Activated naive CD8-positive, alpha-beta T cell (primary cell): ENCODE measurements around the gene RNF113B.

Source experiments
- H3K27ac Mint-ChIP-seq: one replicate; pipeline ENCODE4 v1.8.0; 2021; ENCODE audit warnings: mixed read lengths
- H3K27me3 Mint-ChIP-seq: one replicate; pipeline ENCODE4 v1.8.0; 2021; ENCODE audit warnings: mixed read lengths
- H3K36me3 Mint-ChIP-seq: one replicate; pipeline ENCODE4 v1.8.0; 2021; ENCODE audit warnings: mixed read lengths
- H3K4me1 Mint-ChIP-seq: one replicate; pipeline ENCODE4 v1.8.0; 2021; ENCODE audit warnings: low read depth, mixed read lengths
- H3K4me3 Mint-ChIP-seq: one replicate; pipeline ENCODE4 v1.8.0; 2021; ENCODE audit warnings: mild to moderate bottlenecking, mixed read lengths
- H3K9me3 Mint-ChIP-seq: one replicate; pipeline ENCODE4 v1.8.0; 2021; ENCODE audit warnings: low read depth, mixed read lengths

Gene RNF113B

DNA sequence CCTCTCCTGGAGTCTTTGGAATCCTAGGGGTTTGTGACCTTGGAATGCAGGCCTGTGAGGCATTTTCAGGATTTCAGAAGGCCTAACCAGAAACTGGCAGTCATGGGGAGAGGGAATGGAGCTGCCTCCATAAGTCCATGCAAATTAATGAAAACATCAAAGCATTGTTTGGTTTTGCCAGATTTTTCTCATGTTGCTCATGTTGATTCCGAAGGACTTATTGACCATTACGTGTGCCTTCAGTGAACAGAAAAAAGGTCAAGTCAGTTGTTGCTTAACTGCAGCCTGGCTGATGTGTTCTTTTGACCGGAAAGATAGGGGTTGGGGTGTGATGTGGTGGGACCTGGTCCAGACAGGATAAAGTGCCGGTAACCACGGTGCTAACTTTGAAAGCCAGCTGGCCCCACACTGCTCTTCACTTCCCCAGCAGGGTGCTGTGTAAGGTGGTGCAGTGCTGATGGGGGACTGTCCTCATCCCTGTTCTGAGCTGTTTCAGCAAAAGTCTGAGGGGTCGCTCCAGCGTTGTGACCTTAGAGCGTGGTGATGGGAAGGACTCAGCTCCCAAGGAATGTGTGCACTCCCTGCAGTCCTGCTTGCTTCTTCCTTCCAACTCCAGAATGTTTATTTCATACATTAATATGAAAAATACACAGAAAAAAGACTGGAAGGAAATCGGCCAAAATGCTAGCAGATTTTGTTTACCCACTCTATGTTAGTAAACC is 3.5 kb downstream of the RNF113B start:
- Mint-ChIP-seq H3K27ac (no peak overlapping the region), H3K9me3 (no peaks in the 10 kb centered on the region), H3K36me3 (no peaks in the 10 kb centered on the region), H3K4me1 (no peaks in the 10 kb centered on the region), H3K27me3 (peaks cover 5% of the 10 kb centered on the region), H3K4me3 (no peak overlapping the region)

DNA sequence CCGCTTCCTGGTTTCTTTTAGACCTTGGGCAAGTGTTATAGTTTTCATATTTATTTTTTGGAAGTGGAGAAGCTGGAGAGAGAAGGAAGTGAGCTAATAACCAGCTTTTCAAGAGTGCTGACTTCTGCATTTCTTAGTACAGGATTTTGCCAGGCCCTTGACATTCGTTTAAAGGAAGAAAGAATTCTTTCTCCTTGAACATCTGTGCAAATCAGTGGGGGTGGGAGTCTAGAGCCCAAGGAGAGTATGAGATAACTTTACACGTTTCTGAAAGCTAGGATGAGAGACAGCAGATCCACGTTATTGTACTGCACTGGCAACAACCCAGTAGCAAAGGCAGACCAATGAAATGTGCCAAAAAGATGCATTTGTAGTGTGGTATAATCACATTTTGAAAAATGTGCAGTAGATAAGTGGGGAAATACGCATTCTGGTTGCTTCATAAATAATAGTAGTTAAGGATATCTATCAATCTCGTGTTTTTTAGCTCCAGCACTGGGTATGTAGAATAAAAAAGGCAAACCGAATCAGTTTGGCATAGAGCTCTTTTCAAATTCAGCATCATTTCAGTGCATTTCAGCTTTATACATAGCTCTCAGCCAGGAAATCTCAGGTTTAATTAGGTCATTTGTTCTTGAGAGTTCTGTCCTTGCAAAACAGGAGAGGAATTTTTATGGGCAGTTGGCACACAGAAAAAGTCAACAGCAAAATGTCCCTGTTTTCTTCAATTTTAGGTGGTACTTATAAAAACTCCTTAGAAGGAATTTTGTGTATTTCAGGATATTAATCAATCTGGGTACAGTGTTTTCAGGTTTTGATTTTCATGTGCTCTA is 4.3 kb downstream of the RNF113B start:
- H3K9me3 Mint-ChIP-seq = no peaks in the 10 kb centered on the region
- no peaks in the 10 kb centered on the region for H3K4me1 Mint-ChIP-seq
- H3K27me3 Mint-ChIP-seq = peaks cover 5% of the 10 kb centered on the region
- H3K4me3 Mint-ChIP-seq = no peak overlapping the region
- H3K27ac Mint-ChIP-seq = no peak overlapping the region
- H3K36me3 Mint-ChIP-seq = no peaks in the 10 kb centered on the region

DNA sequence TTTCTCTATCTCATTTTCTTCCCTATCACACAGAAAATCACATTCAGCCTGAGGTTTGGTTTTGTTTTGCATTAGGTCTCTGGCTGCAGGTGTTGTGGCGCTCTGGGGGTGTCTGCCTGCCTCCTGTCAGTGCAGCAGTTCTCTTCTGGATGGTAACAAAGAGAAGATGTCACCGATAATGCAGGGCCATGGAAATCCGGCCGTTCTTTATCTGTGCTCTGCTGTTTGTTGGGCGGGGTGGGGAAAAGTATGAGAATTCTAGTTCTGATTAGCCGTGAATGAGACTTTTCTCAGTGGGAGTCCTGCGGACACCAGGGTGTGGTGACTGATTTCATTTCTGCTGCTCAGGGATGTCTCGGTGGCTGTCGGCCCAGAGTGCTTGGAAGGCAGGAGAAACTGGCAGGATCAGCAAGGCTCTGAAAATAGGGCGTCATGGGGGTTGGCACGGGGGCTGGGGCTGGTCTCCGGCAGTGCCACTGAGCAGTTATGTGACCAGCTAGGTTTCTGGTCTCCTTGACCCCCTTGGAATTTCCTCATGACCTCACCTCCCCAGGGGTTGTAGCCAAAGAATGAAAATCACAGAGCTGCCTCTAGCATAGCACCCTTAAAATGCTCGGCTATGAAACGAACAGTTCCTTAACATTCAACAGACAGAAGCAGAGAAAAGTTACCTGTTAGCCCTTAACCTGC is 5.0 kb downstream of the RNF113B start:
- Mint-ChIP-seq H3K27me3 (peaks cover 5% of the 10 kb centered on the region), H3K27ac (no peak overlapping the region), H3K4me1 (no peaks in the 10 kb centered on the region), H3K36me3 (no peaks in the 10 kb centered on the region), H3K4me3 (no peak overlapping the region), H3K9me3 (no peaks in the 10 kb centered on the region)

DNA sequence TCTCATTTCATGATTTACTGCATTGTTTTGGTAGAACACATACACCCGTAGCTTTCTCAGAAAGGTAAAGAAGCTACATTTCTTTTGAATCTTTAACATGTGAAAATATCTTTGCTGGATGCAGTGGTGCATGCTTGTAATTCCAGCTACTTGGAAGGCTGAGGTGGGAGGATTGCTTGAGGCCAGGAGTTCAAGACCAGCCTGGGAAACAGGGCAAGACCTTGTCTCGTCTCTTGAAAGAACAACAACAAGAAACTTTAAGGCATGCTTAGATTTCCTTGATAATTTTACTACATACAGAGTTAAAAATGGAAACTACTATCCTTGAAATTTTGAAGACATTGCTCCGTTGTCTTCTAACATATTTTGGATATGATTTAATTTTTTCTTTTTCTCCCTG is 7.7 kb downstream of the RNF113B start:
- Mint-ChIP-seq H3K27me3 (peaks cover 5% of the 10 kb centered on the region), H3K4me1 (no peaks in the 10 kb centered on the region), H3K27ac (no peak overlapping the region), H3K4me3 (no peak overlapping the region), H3K36me3 (no peaks in the 10 kb centered on the region), H3K9me3 (no peaks in the 10 kb centered on the region)

DNA sequence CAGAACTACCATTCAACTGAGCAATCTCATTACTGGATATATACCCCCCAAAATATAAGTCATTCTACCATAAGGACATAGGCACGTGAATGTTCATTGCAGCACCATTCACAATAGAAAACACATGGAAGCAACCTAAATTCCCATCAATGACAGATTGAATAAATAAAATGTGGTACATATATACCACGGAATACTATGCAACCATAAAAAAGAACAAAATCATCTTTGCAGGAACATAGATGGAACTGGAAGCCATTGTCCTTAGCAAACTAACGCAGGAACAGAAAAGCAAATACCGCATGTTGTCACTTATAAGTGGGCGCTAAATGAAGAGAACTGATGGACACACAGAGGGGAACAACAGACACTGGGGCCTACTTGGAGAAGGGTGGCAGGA is 14.1 kb downstream of the RNF113B start:
- H3K27ac Mint-ChIP-seq = no peak overlapping the region
- H3K9me3 Mint-ChIP-seq = peaks cover 7% of the 10 kb centered on the region
- no peaks in the 10 kb centered on the region for H3K4me1 Mint-ChIP-seq
- H3K36me3 Mint-ChIP-seq = no peaks in the 10 kb centered on the region
- H3K27me3 Mint-ChIP-seq = peaks cover 8% of the 10 kb centered on the region
- H3K4me3 Mint-ChIP-seq = no peak overlapping the region

DNA sequence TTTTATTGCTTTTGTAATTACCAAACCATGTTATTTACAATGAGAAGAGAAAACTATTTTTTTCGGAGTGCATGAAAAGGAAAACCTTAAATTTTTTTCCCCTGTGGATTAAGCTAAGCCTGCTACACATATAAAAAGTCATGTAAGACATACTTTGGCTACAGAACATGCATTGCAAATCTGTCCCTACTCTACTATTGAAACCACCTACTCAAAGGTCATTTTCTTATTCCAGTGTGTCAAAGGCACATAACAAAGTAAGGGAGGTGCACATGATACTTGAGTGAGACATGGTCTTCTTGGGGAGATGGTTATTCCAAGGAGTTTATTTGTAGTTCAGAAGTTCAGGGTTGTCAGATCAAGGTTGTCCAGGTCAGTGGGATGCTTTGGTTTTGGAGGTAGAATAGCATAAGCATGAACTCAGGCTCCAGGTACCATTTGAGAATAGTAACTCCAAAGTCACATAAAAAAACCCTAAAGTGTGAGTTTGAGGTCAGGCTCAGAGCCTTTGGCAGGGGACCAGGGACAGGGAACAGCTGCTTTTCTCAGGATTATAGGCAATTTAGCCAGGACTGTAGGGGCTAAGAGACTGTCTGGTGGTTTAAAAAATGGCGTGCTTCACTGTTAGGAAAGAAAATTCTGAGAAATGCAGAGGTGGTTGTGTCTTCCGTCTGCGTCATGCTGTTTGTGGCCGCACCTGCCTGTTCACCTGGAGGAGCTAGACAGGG is 18.7 kb downstream of the RNF113B start:
- H3K4me1 Mint-ChIP-seq = no peaks in the 10 kb centered on the region
- peaks cover 7% of the 10 kb centered on the region for H3K9me3 Mint-ChIP-seq
- peaks cover 14% of the 10 kb centered on the region for H3K27me3 Mint-ChIP-seq

DNA sequence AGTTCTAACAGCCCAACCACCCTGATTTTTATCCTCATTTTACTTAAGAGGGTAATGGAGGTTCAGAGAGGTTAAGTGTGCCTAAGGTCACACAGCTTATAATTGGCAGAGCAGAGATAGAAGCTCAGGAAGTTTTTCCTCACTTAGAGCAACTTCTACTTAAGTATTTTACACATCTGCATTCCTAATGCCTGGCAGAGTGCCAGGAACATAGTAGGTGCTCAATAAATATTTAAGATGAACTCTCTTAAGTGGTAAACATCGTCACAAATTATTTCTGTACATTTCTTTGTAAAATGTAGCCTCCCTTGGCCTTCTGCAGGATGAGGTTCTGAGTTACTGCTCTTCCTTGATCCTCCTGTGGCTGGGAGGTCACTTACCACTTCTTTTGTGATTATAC is 19.5 kb downstream of the RNF113B start:
- H3K4me1 Mint-ChIP-seq = no peaks in the 10 kb centered on the region
- no peaks in the 10 kb centered on the region for H3K36me3 Mint-ChIP-seq
- H3K4me3 Mint-ChIP-seq = no peak overlapping the region
- peaks cover 13% of the 10 kb centered on the region for H3K27me3 Mint-ChIP-seq
- no peak overlapping the region for H3K27ac Mint-ChIP-seq
- peaks cover 2% of the 10 kb centered on the region for H3K9me3 Mint-ChIP-seq

More for the DNA sequence above, 18.7 kb downstream of the RNF113B start:
- Mint-ChIP-seq H3K36me3 (no peaks in the 10 kb centered on the region), H3K4me3 (no peak overlapping the region), H3K27ac (no peak overlapping the region)

DNA sequence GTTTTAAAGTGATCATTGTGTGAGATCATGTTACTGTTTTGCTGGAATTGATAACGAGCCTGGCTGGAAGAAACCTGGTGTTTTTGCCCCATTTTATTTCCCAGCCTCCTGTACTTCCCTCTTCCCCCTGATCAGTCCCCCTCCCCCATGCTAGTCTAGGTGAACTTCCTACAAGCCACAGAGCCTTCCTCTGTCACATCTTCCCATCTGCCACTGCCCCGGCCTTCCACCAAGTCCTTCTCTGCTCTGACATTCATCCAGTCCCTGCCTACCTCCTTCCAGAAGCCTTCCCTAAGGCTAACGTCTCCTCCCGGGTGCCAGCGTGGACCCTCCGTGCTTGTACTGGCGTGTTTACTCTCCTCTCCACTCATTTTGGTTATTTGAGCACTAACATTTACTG is 19.9 kb downstream of the RNF113B start:
- no peaks in the 10 kb centered on the region for H3K9me3 Mint-ChIP-seq
- H3K27me3 Mint-ChIP-seq = peaks cover 13% of the 10 kb centered on the region
- no peak overlapping the region for H3K27ac Mint-ChIP-seq
- H3K4me3 Mint-ChIP-seq = no peak overlapping the region
- H3K4me1 Mint-ChIP-seq = no peaks in the 10 kb centered on the region
- no peaks in the 10 kb centered on the region for H3K36me3 Mint-ChIP-seq

DNA sequence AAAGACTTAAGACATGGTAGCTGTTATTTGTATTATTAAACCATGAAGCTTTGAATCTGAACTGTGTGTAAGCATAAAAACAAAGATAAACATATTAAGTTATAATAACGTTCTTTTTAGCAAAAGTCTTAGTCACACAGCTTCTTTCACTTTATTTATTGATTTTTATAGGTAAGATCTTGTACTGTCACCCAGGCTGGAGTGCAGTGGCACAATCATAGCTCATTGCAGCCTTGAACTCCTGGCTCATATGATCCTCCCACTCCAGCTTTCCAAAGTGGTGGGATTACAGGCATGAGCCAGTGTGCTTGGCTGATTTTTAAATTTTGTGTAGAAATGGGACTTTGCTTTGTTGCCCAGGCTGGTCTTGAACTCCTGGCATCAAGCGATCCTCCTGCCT is 20.8 kb downstream of the RNF113B start:
- no peaks in the 10 kb centered on the region for H3K9me3 Mint-ChIP-seq
- H3K27ac Mint-ChIP-seq = no peak overlapping the region
- no peaks in the 10 kb centered on the region for H3K36me3 Mint-ChIP-seq
- H3K4me1 Mint-ChIP-seq = no peaks in the 10 kb centered on the region
- H3K4me3 Mint-ChIP-seq = no peak overlapping the region
- H3K27me3 Mint-ChIP-seq = peaks cover 18% of the 10 kb centered on the region

DNA sequence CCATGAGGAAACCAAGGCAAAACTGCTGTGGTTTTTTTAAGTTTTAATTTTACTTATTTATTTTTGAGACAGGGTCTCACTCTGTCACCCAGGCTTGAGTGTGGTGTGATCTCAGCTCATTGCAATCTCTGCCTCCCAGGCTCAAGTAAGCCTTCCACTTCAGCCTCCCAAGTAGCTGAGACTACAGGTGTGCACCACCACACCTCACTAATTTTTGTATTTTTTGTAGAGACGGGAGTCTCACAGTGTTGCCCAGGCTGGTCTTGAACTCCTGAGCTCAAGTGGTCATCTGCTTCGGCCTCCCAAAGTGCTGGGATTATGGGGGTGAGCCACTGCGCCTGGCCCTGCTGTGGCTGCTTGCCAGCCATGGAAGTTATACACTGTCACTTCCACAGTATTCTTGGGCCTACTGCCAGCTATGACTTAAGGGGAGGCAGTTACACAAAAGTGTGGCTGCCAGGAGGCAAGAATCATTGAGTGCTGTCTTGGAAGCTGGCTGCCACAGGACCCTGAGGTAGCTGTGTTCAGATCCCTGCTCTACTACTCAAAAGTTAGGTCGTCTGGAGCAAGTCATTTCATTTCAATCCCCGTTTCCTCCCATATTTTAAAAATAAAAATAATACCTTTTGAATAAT is 21.5 kb downstream of the RNF113B start:
- no peaks in the 10 kb centered on the region for H3K9me3 Mint-ChIP-seq
- no peaks in the 10 kb centered on the region for H3K4me1 Mint-ChIP-seq
- no peak overlapping the region for H3K4me3 Mint-ChIP-seq
- peaks cover 20% of the 10 kb centered on the region for H3K27me3 Mint-ChIP-seq
- H3K27ac Mint-ChIP-seq = no peak overlapping the region
- H3K36me3 Mint-ChIP-seq = no peaks in the 10 kb centered on the region

DNA sequence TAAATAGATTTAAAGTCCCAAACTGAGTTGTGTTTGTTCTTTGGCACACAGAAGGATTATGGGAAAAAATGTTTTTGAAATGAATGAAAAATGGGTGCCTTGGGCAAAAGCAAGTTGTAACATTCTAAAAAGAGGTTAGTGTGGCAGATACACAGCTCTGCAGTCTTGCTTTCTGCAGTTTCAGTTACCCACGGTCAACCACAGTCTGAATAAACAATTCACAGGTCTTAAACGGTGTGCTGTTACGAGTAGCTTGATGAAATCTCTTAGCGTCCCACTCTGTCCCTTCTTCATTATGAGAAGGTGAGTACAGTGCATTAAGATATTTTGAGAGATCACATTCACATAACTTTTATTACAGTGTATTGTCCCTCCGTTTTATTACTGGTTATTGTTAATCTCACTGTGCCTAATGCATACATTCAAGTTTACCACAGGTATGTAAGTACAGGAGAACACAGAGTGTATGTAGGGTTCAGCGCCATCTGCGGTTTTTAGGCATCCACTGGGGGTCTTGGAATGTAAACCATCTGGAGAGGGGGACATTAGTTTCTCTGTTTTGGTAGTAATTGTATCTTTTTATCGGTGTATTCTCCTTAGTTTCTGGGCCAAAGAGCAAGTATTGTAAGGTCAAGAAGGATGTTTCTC is 26.1 kb downstream of the RNF113B start:
- H3K4me1 Mint-ChIP-seq = no peaks in the 10 kb centered on the region
- H3K9me3 Mint-ChIP-seq = no peaks in the 10 kb centered on the region
- no peak overlapping the region for H3K27ac Mint-ChIP-seq
- peaks cover 35% of the 10 kb centered on the region for H3K27me3 Mint-ChIP-seq
- H3K36me3 Mint-ChIP-seq = no peaks in the 10 kb centered on the region
- H3K4me3 Mint-ChIP-seq = no peak overlapping the region

DNA sequence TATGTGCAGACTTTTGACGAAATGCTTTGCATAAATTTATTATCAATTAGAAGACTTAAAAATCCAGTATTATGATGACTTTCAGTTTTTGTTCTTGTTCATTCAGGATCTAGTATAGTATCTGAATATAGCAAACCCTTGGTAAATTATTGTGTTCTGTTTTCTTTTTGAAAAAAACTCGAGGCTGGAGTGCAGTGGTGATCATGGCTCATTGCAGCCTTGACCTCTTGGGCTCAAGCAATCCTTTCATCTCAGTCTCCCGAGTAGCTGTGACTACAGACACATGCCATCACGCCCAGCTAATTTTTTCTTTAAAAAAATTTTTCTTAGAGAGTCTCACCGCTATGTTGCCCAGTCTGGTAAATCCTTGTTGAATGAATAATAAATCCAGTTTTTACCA is 29.5 kb downstream of the RNF113B start:
- no peak overlapping the region for H3K4me3 Mint-ChIP-seq
- peaks cover 41% of the 10 kb centered on the region for H3K27me3 Mint-ChIP-seq

DNA sequence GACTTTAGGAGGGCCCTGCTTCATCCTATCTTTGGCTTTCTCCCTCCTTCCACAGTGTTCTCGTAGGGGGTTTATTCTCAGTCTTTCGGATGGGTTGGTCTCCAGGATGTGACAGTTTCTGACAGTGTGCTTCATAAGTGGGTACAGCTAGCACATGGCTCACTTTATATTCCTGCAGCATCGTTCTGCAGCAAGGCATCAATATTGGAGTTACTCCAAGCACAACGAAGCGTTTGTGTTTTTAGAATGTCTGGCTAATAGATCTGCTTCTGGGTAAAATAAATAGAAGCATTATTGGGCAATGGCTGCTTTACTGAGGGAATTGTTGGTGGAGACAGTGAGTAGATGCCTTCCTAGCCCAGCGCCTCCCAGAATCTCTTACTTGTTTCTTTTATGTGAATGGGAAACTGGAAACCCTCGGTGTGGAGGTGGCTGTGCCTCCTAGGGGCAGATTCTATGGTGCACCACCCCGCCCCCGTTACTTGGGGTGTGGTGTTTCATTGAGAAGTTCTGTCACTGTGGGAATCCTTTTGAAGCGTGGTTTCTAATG is 32.2 kb downstream of the RNF113B start:
- no peak overlapping the region for H3K27ac Mint-ChIP-seq
- peaks cover 4% of the 10 kb centered on the region for H3K4me1 Mint-ChIP-seq
- no peaks in the 10 kb centered on the region for H3K9me3 Mint-ChIP-seq
- H3K4me3 Mint-ChIP-seq = peak overlapping the region; percentile 33
- H3K36me3 Mint-ChIP-seq = no peaks in the 10 kb centered on the region
- peaks cover 37% of the 10 kb centered on the region for H3K27me3 Mint-ChIP-seq

More for the DNA sequence above, 29.5 kb downstream of the RNF113B start:
- Mint-ChIP-seq H3K4me1 (peaks cover 4% of the 10 kb centered on the region), H3K36me3 (no peaks in the 10 kb centered on the region), H3K27ac (no peak overlapping the region), H3K9me3 (no peaks in the 10 kb centered on the region)
